ENCODE measurements around the gene ZGLP1. TPM values are rescaled to one million over a fixed set of nuclear protein-coding genes. Genes with fewer than 3 reads are reported as not detected.
A peak's percentile ranks its signal among the peaks of the same experiment; 100 is the strongest.

The ZGLP1 gene
- total RNA-seq (1 to 10 TPM; 7.1 to 7.7 TPM), polyA plus RNA-seq (under 1 TPM in 1 of 2 donors, not detected in 1; 0.32 TPM)

DNA sequence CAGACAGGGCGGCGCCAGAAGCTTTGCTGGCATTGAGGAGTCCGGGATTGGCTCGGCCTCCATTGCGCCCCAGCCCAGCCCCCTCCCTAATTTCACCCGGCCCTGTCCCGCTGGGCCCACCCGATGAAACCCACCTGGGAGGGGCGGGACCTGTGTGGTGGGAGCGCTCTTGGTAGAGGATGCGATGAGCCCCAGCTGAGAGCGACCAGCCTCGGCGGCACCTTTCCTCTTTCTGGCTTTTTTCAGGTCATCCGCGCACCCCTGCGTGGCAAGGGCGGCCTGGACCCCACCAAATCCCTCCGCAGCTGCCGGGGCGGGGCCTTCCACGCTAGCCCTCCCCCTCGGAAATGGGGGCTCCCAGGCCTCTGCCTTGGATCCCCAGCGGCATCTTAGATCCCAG, at the start of gene ZGLP1:
TSS of gene ZGLP1 (minus strand) at position 393 of the 400 bp plus-strand sequence.
- H3K36me3 Mint-ChIP-seq = peaks cover 4 to 8% of the 10 kb centered on the region in 2 donors

DNA sequence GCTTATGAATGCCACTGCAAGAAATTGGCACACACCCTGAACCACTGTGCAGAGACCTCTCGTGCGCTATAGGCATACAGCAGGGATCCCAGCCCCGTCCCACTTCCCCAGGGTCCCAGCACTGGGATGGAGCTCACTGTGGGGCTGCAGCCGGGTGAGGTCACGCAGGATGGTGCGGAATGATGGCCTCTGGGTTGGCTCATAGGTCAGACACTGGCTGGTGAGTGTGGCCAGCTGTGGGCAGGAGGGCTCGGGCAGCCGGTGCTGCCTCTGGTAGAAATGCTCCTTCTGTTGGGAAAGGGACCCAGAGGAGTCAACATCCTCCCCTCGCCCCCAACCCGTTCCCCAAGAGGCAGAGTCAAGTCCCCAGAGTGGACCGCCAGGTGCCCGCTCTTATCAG, 46.8 kb upstream of the ZGLP1 start:
- no peak overlapping the region for H3K27ac Mint-ChIP-seq
- no peak overlapping the region for H3K27ac ChIP-seq (ENCODE audit: low read depth, low read length)
- no peak for DNase-seq
- no peaks in the 10 kb centered on the region for H3K9me3 ChIP-seq (ENCODE audit: control insufficient read depth in 1 of 2, low read length in 2 of 2)
- H3K4me1 Mint-ChIP-seq = peaks cover 0 to 3% (median 0%) of the 10 kb centered on the region in 4 donors
- H3K27me3 ChIP-seq (ENCODE audit: insufficient read depth, low read length) = no peaks in the 10 kb centered on the region
- intact Hi-C loops (cut with micrococcal nuclease) = no loop called here
- ChIA-PET POLR2A (ENCODE audit: partially characterized antibody) (no interaction called here), CTCF (ENCODE audit: partially characterized antibody) (no interaction called here)
- no peak overlapping the region for H3K4me3 ChIP-seq (ENCODE audit: low read length in 2 of 2)
- H3K4me3 Mint-ChIP-seq = no peak overlapping the region
- H3K36me3 Mint-ChIP-seq = peaks cover 35 to 51% of the 10 kb centered on the region in 2 donors
- H3K9me3 Mint-ChIP-seq = peaks cover 0 to 2% (median 0%) of the 10 kb centered on the region in 8 donors
- no peaks in the 10 kb centered on the region for H3K4me1 ChIP-seq (ENCODE audit: insufficient read depth, low read length)
- peaks cover 44% of the 10 kb centered on the region for H3K36me3 ChIP-seq (ENCODE audit: insufficient read depth, low read length)
- no peaks in the 10 kb centered on the region for H3K27me3 Mint-ChIP-seq

More for the DNA sequence above, at the start of gene ZGLP1:
- H3K27ac Mint-ChIP-seq = no peak within 1 kb of the TSS
- H3K9me3 Mint-ChIP-seq = no peaks in the 10 kb centered on the region
- POLR2A ChIA-PET (ENCODE audit: partially characterized antibody) = interaction anchor here (1.8 kb wide), 1 partner anchor 71 kb away, joined by 5 read pairs; the partner anchor contains the start of gene TYK2
- H3K27me3 Mint-ChIP-seq = no peaks in the 10 kb centered on the region
- CTCF ChIA-PET (ENCODE audit: partially characterized antibody) = interaction anchor here (0.6 to 1.2 kb wide), 2 partner anchors 12 to 21 kb away, joined by 3 read pairs; no protein-coding TSS in a partner anchor
- H3K27ac ChIP-seq (ENCODE audit: low read depth, low read length) = no peak within 1 kb of the TSS
- H3K4me1 ChIP-seq (ENCODE audit: insufficient read depth, low read length) = peaks cover 1% of the 10 kb centered on the region
- no peak within 1 kb of the TSS for H3K4me3 ChIP-seq (ENCODE audit: low read length in 2 of 2)
- intact Hi-C loops (cut with micrococcal nuclease) = no loop called here
- DNase-seq = no peak
- no peaks in the 10 kb centered on the region for H3K36me3 ChIP-seq (ENCODE audit: insufficient read depth, low read length)
- no peak within 1 kb of the TSS for H3K4me3 Mint-ChIP-seq
- peaks cover 0 to 3% (median 1%) of the 10 kb centered on the region in 4 donors for H3K4me1 Mint-ChIP-seq
- H3K27me3 ChIP-seq (ENCODE audit: insufficient read depth, low read length) = no peaks in the 10 kb centered on the region
- no peaks in the 10 kb centered on the region for H3K9me3 ChIP-seq (ENCODE audit: control insufficient read depth in 1 of 2, low read length in 2 of 2)

DNA sequence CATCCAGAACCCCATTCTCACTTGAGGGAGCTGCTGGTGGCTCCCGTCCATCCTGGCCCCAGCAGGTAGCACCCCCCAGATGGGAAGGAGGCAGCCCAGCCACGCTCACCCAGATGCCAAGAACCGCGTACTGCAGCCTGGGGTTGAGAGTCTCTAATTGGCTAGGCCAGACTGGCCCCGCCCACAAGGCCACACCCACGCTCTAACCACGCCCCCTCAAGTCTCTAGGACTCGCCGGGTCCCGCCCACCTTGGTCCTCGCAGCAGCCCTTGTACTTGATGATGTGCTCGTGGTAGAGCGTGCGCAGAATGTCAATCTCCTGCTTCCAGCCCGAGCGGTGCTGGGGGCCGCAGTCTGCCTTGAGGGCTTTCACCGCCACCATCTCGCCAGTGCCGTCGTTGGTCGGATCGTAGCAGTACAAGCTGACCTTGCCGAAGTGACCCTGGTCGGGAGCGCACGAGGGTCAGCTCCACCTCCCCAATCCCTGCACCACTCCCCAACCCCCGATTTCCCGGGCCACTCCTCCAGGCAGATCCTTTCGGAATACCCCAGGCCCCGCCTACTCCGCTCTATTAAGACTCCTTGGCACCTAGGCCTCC, 44.3 kb upstream of the ZGLP1 start:
- Mint-ChIP-seq H3K4me3 (no peak overlapping the region), H3K9me3 (no peaks in the 10 kb centered on the region), H3K4me1 (no peaks in the 10 kb centered on the region), H3K36me3 (peaks cover 31 to 44% of the 10 kb centered on the region in 2 donors), H3K27ac (peak overlapping the region in 1 of 7 donors; percentile 41), H3K27me3 (no peaks in the 10 kb centered on the region)
- H3K9me3 ChIP-seq (ENCODE audit: control insufficient read depth in 1 of 2, low read length in 2 of 2) = no peaks in the 10 kb centered on the region
- no peaks in the 10 kb centered on the region for H3K4me1 ChIP-seq (ENCODE audit: insufficient read depth, low read length)
- peaks cover 39% of the 10 kb centered on the region for H3K36me3 ChIP-seq (ENCODE audit: insufficient read depth, low read length)
- peak in 3 of 5 donors; percentile 8 to 28 (median 23) for DNase-seq
- intact Hi-C loops (cut with micrococcal nuclease) = no loop called here
- ChIA-PET POLR2A (ENCODE audit: partially characterized antibody) (interaction anchor here (1.8 kb wide), 1 partner anchor 84 kb away, joined by 4 read pairs; no protein-coding TSS in a partner anchor), CTCF (ENCODE audit: partially characterized antibody) (no interaction called here)
- no peak overlapping the region for H3K27ac ChIP-seq (ENCODE audit: low read depth, low read length)
- H3K27me3 ChIP-seq (ENCODE audit: insufficient read depth, low read length) = no peaks in the 10 kb centered on the region
- H3K4me3 ChIP-seq (ENCODE audit: low read length in 2 of 2) = no peak overlapping the region

DNA sequence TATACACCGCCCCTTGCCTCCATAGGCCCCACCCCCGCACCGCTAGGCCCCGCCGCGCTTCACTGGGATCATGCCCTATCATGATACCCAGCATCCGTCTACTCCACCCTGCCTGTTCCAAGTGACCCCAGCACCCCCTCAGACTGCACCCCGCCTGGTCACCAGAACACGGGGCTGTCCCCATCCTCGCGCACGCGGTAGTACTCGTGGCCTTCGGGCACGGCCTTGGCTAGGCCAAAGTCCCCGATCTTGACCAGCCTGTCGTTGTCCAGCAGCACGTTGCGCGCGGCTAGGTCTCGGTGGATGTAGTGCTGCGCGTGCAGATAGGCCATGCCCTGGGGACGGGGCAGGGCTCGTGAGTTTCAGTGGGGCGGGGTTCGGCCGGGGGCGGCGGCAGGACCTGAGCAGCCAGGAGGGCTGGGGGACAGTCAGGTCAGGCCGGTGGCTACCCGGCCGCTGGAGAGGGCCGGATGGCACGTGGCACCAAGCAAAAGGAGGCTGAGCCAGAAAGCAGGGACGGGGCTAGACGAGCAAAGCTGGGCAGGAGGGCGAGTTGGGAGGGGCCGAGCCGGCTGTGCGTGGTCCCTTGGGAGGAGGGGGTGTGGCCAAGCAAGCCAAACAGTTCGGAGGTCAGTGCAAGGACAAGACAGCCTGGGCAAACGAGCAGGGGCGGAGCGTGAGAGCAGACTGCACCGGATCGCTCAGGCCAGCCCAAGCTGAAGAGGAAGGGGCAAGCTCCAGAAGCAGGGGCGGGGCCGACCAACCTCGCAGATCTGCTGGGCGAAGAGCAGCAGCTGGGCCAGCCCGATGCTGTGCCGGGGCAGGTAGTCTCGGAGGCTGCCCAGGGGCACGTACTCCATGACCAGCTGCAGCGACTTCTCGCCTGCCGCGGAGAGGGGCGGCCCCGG, 43.4 kb upstream of the ZGLP1 start:
- Histone ChIP-seq H3K4me1 (ENCODE audit: insufficient read depth, low read length) (no peaks in the 10 kb centered on the region), H3K27ac (ENCODE audit: low read depth, low read length) (no peak overlapping the region), H3K4me3 (ENCODE audit: low read length in 2 of 2) (no peak overlapping the region), H3K27me3 (ENCODE audit: insufficient read depth, low read length) (no peaks in the 10 kb centered on the region), H3K9me3 (ENCODE audit: control insufficient read depth in 1 of 2, low read length in 2 of 2) (no peaks in the 10 kb centered on the region), H3K36me3 (ENCODE audit: insufficient read depth, low read length) (peaks cover 34% of the 10 kb centered on the region)
- Mint-ChIP-seq H3K4me1 (no peaks in the 10 kb centered on the region), H3K36me3 (peaks cover 27 to 44% of the 10 kb centered on the region in 2 donors), H3K9me3 (no peaks in the 10 kb centered on the region), H3K4me3 (no peak overlapping the region), H3K27me3 (no peaks in the 10 kb centered on the region), H3K27ac (no peak overlapping the region)
- ChIA-PET CTCF (ENCODE audit: partially characterized antibody) (no interaction called here), POLR2A (ENCODE audit: partially characterized antibody) (interaction anchor here (1.8 kb wide), 1 partner anchor 83 kb away, joined by 4 read pairs; no protein-coding TSS in a partner anchor)
- intact Hi-C loops (cut with micrococcal nuclease) = no loop called here
- DNase-seq = no peak

DNA sequence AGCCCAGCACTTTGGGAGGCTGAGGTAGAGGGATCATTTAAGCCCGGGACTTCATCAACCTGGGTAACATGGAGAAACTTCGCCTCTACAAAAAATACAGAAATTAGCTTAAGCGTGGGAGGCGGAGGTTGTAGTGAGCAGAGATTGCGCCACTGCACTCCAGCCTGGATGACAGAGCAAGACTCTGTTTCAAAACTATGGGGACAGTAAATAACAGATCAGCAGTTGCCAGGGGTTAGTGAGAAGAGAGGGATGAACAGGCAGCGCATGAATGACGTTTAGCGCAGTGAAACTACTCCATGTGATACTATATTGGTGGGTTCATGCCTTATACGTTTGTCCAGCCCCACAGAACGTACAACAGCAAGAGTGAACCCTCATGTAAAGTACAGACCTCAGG, 36.9 kb upstream of the ZGLP1 start:
- Mint-ChIP-seq H3K36me3 (peaks cover 6 to 10% of the 10 kb centered on the region in 2 donors), H3K27ac (no peak overlapping the region), H3K27me3 (no peaks in the 10 kb centered on the region), H3K4me3 (no peak overlapping the region), H3K9me3 (no peaks in the 10 kb centered on the region), H3K4me1 (no peaks in the 10 kb centered on the region)
- no peaks in the 10 kb centered on the region for H3K9me3 ChIP-seq (ENCODE audit: control insufficient read depth in 1 of 2, low read length in 2 of 2)
- intact Hi-C loops (cut with micrococcal nuclease) = no loop called here
- H3K4me1 ChIP-seq (ENCODE audit: insufficient read depth, low read length) = no peaks in the 10 kb centered on the region
- POLR2A ChIA-PET (ENCODE audit: partially characterized antibody) = no interaction called here
- H3K27ac ChIP-seq (ENCODE audit: low read depth, low read length) = no peak overlapping the region
- CTCF ChIA-PET (ENCODE audit: partially characterized antibody) = no interaction called here
- no peak for DNase-seq
- H3K27me3 ChIP-seq (ENCODE audit: insufficient read depth, low read length) = no peaks in the 10 kb centered on the region
- peaks cover 6% of the 10 kb centered on the region for H3K36me3 ChIP-seq (ENCODE audit: insufficient read depth, low read length)
- H3K4me3 ChIP-seq (ENCODE audit: low read length in 2 of 2) = no peak overlapping the region

DNA sequence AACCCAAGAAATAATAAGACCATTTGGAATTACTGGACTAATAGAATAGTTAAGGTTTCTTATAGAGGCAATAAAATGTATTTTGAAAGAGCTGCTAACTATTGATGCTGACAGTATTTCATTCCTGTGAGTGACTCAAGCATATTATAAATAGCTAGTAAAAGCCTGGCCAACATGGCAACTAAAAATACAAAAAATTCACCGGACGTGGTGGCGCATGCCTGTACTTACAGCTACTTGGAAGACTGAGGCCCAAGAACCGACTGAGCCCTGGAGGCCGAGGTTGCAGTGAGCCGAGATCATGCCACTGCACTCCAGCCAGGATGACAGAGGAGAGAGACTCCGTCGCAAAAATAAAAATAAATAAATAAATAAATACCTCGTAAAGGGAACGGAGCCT, 35.2 kb upstream of the ZGLP1 start:
- Mint-ChIP-seq H3K9me3 (no peaks in the 10 kb centered on the region), H3K27me3 (no peaks in the 10 kb centered on the region), H3K27ac (no peak overlapping the region), H3K36me3 (no peaks in the 10 kb centered on the region), H3K4me3 (no peak overlapping the region), H3K4me1 (peaks cover 3 to 10% (median 4%) of the 10 kb centered on the region in 4 donors)
- intact Hi-C loops (cut with micrococcal nuclease) = no loop called here
- ChIA-PET CTCF (ENCODE audit: partially characterized antibody) (interaction anchor here (0.6 to 1.7 kb wide), 2 partner anchors 85 to 242 kb away, joined by 3 to 6 read pairs; no protein-coding TSS in a partner anchor), POLR2A (ENCODE audit: partially characterized antibody) (interaction anchor here (1.0 kb wide), 1 partner anchor 11 kb away, joined by 4 read pairs; the partner anchor contains the start of gene RAVER1)
- Histone ChIP-seq H3K4me1 (ENCODE audit: insufficient read depth, low read length) (peaks cover 6% of the 10 kb centered on the region), H3K36me3 (ENCODE audit: insufficient read depth, low read length) (no peaks in the 10 kb centered on the region), H3K9me3 (ENCODE audit: control insufficient read depth in 1 of 2, low read length in 2 of 2) (no peaks in the 10 kb centered on the region), H3K27ac (ENCODE audit: low read depth, low read length) (no peak overlapping the region), H3K27me3 (ENCODE audit: insufficient read depth, low read length) (no peaks in the 10 kb centered on the region), H3K4me3 (ENCODE audit: low read length in 2 of 2) (no peak overlapping the region)
- no peak for DNase-seq

DNA sequence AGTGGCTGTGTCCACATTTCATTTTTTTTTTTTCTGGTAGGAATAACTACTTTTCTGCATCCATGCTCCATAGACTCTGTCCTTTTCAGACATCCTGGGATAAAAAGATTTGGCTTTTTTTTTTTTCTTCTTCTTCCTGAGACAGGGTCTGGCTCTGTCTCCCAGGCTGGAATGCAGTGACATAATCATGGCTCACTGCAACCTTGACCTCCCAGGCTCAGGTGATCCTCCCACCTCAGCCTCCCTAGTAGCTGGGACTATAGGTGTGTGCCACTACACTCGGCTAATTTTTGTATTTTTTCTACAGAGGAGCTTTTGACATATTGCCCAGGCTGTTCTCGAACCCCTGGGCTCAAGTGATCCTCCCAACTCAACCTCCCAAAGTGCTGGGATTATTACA, 33.9 kb upstream of the ZGLP1 start:
- CTCF ChIA-PET (ENCODE audit: partially characterized antibody) = no interaction called here
- H3K4me3 Mint-ChIP-seq = no peak overlapping the region
- intact Hi-C loops (cut with micrococcal nuclease) = no loop called here
- Histone ChIP-seq H3K27me3 (ENCODE audit: insufficient read depth, low read length) (no peaks in the 10 kb centered on the region), H3K4me3 (ENCODE audit: low read length in 2 of 2) (no peak overlapping the region), H3K36me3 (ENCODE audit: insufficient read depth, low read length) (no peaks in the 10 kb centered on the region), H3K4me1 (ENCODE audit: insufficient read depth, low read length) (peaks cover 16% of the 10 kb centered on the region), H3K9me3 (ENCODE audit: control insufficient read depth in 1 of 2, low read length in 2 of 2) (no peaks in the 10 kb centered on the region), H3K27ac (ENCODE audit: low read depth, low read length) (no peak overlapping the region)
- POLR2A ChIA-PET (ENCODE audit: partially characterized antibody) = interaction anchor here (1.2 kb wide), 1 partner anchor 10 kb away, joined by 3 read pairs; the partner anchor contains the start of gene RAVER1
- DNase-seq = no peak
- H3K27me3 Mint-ChIP-seq = no peaks in the 10 kb centered on the region
- no peaks in the 10 kb centered on the region for H3K9me3 Mint-ChIP-seq
- H3K36me3 Mint-ChIP-seq = peaks cover under 1 to 10% of the 10 kb centered on the region in 2 donors
- no peak overlapping the region for H3K27ac Mint-ChIP-seq
- peaks cover 11 to 23% (median 16%) of the 10 kb centered on the region in 4 donors for H3K4me1 Mint-ChIP-seq
